GM18511 (cell line): ENCODE results near the gene LIMA1.
A peak's percentile ranks its signal among the peaks of the same experiment; 100 is the strongest.
"Not testable (repeated sequence)": the region's sequence is repeated elsewhere in the genome, so short reads cannot be mapped to it uniquely, and the experiment has no call there.

Experiments used
- ATAC-seq: cut with Tn5 transposase; IDR thresholded peaks from one replicate; pipeline ENCODE4 v1.9.1; 2021; ENCODE audit warnings: mild to moderate bottlenecking, moderate library complexity; ENCODE audit not compliant: unreplicated experiment

Gene LIMA1

GRCh38 chr12:50220363-50220995 lies 62.8 kb downstream of the LIMA1 start:
- peak; percentile 73 for ATAC-seq

- no peak for ATAC-seq
Observed at GRCh38 chr12:50219544-50219943, 63.8 kb downstream of the LIMA1 start.

- ATAC-seq: not testable (repeated sequence)
Observed at GRCh38 chr12:50219001-50219400, 64.3 kb downstream of the LIMA1 start.

GRCh38 chr12:50218386-50218785 lies 64.9 kb downstream of the LIMA1 start:
- no peak for ATAC-seq

- no peak for ATAC-seq
Observed at GRCh38 chr12:50217202-50217601, 66.1 kb downstream of the LIMA1 start.

GRCh38 chr12:50215033-50215432 lies 68.3 kb downstream of the LIMA1 start:
- ATAC-seq: no peak

GRCh38 chr12:50214018-50214417 lies 69.3 kb downstream of the LIMA1 start:
- no peak for ATAC-seq

GRCh38 chr12:50213439-50213838 lies 69.9 kb downstream of the LIMA1 start:
- ATAC-seq: no peak

GRCh38 chr12:50212071-50212467 lies 71.3 kb downstream of the LIMA1 start:
- no peak for ATAC-seq

- no peak for ATAC-seq
Observed at GRCh38 chr12:50211392-50212070, 71.8 kb downstream of the LIMA1 start.

GRCh38 chr12:50207424-50207823 lies 75.9 kb downstream of the LIMA1 start:
- ATAC-seq: no peak

- no peak for ATAC-seq
Observed at GRCh38 chr12:50205648-50206047, 77.7 kb downstream of the LIMA1 start.

GRCh38 chr12:50203691-50204090 lies 79.6 kb downstream of the LIMA1 start:
- no peak for ATAC-seq

GRCh38 chr12:50201987-50202521 lies 81.3 kb downstream of the LIMA1 start:
- no peak for ATAC-seq

- no peak for ATAC-seq
Observed at GRCh38 chr12:50200552-50201273, 82.6 kb downstream of the LIMA1 start.

- ATAC-seq: no peak
Observed at GRCh38 chr12:50198829-50199228, 84.5 kb downstream of the LIMA1 start.

- ATAC-seq: no peak
Observed at GRCh38 chr12:50197297-50197727, 86.0 kb downstream of the LIMA1 start.

- ATAC-seq: no peak
Observed at GRCh38 chr12:50196537-50196936, 86.8 kb downstream of the LIMA1 start.

- ATAC-seq: no peak
Observed at GRCh38 chr12:50195832-50196231, 87.5 kb downstream of the LIMA1 start.

- ATAC-seq: no peak
Observed at GRCh38 chr12:50192908-50193307, 90.4 kb downstream of the LIMA1 start.

GRCh38 chr12:50192236-50192635 lies 91.1 kb downstream of the LIMA1 start:
- ATAC-seq: no peak

- ATAC-seq: no peak
Observed at GRCh38 chr12:50190859-50191258, 92.5 kb downstream of the LIMA1 start.
